ENCODE data around the gene DNAL1. TPM values are rescaled to one million over a fixed set of nuclear protein-coding genes. Genes with fewer than 3 reads are reported as not detected.
"Not testable (repeated sequence)": the region's sequence is repeated elsewhere in the genome, so short reads cannot be mapped to it uniquely, and the experiment has no call there.

The DNAL1 gene
- total RNA-seq, 2 donors from 2014 or later, result 8.1 to 8.3 TPM

DNA sequence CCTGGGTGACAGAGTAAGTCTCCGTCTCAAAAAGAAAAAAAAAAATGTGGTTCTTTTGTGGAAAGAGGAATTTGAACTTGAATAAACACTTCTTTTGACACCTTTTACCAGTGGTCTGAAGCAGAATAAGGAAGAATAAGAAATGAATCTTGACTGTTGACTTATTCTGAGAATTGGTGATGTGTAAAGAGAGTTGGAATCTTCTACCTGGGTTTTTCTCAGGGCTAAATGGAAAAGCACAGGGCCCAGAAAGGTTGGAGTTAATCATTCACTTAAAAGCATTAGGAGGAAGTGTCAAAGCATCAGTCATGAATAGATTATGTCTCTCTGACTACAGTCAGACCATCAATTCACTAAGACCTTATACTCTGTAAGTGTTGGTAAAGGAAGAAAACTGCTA, 55.5 kb downstream of the DNAL1 start:
- no peaks in the 10 kb centered on the region for H3K4me1 ChIP-seq
- TF ChIP-seq, protein P1, sequence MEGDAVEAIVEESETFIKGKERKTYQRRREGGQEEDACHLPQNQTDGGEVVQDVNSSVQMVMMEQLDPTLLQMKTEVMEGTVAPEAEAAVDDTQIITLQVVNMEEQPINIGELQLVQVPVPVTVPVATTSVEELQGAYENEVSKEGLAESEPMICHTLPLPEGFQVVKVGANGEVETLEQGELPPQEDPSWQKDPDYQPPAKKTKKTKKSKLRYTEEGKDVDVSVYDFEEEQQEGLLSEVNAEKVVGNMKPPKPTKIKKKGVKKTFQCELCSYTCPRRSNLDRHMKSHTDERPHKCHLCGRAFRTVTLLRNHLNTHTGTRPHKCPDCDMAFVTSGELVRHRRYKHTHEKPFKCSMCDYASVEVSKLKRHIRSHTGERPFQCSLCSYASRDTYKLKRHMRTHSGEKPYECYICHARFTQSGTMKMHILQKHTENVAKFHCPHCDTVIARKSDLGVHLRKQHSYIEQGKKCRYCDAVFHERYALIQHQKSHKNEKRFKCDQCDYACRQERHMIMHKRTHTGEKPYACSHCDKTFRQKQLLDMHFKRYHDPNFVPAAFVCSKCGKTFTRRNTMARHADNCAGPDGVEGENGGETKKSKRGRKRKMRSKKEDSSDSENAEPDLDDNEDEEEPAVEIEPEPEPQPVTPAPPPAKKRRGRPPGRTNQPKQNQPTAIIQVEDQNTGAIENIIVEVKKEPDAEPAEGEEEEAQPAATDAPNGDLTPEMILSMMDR (IDR thresholded peaks at IDR 0.05), result no peak
- H3K4me3 ChIP-seq, result no peak overlapping the region
- H3K27me3 ChIP-seq, result no peaks in the 10 kb centered on the region
- H3K9me3 ChIP-seq, result no peaks in the 10 kb centered on the region
- no peak overlapping the region for H3K9ac ChIP-seq (ENCODE audit: low read depth in 2 of 2, low read length in 2 of 2)
- no peak for DNase-seq
- no peaks in the 10 kb centered on the region for H3K36me3 ChIP-seq
- intact Hi-C loops (cut with DNase I), result no loop called here
- H3K27ac ChIP-seq, result no peak overlapping the region

DNA sequence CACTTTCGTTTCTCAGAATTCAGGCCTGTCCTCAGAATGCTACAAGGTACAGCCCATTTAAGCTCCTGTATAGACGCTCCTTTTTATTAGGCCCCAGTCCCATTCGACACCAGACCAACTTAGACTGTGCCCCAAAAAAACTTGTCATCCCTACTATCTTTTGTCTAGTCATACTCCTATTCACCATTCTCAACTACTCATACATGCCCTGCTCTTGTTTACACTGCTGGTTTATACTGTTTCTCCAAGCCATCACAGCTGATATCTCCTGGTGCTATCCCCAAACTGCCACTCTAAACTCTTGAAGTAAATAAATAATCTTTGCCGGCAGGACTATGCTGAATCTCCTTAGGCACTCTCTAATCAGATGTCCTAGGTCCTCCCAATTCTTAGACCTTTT, 63.3 kb downstream of the DNAL1 start:
- H3K27me3 ChIP-seq; H3K36me3 ChIP-seq; intact Hi-C loops (cut with DNase I); H3K27ac ChIP-seq; DNase-seq; H3K9me3 ChIP-seq; H3K4me1 ChIP-seq; H3K4me3 ChIP-seq; H3K9ac ChIP-seq (ENCODE audit: low read depth in 2 of 2, low read length in 2 of 2): not testable (repeated sequence)

DNA sequence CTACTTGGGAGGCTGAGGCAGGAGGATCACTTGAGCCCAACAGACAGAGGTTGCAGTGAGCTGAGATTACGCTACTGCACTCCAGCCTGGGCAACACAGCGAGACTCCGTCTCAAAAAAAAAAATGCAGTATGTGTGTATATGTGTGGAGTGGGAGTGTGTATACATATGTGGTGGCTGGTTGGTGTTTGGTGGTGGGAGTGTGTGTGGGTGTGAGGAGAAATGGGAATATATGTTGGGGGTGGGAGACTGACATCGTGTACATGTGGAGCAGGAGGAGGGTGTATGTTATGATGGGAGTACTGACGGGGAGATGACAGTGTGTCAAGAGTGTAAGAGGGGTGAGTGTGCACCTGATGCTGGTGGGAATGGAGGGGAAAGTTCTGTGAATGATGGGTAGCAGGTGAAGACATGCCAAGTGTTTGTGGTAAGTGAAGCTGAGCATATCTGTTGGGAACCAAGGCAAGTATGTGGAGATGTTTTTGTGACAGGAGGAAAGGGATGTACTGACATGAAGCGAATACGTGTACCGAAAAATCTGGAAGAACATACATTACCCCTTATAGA, 65.2 kb downstream of the DNAL1 start:
- no peaks in the 10 kb centered on the region for H3K4me1 ChIP-seq
- TF ChIP-seq, protein P1 (IDR thresholded peaks at IDR 0.05), result no peak
- intact Hi-C loops (cut with DNase I), result loop anchor here (10.0 kb wide), 1 partner anchor 65 kb away; the partner anchor contains the start of gene DNAL1

DNA sequence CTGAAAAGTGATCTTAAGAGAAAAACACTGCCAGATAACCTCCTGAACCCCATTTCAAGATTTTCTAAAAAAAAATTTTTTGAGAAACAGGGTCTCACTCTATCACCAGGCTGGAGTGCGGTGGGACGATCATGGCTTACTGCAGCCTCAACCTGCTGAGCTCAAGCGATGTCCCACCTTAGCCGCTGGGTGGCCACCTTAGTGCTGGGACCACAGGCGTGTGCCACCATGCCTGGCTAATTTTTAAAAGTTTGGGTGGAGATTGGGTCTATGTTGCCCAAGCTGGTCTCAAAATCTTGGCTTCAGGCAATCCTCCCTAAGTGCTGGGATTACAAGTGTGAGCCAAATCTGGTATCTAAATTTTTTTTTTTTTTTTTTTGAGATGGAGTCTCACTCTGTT, 66.0 kb downstream of the DNAL1 start:
- Histone ChIP-seq H3K36me3 (no peaks in the 10 kb centered on the region), H3K27ac (no peak overlapping the region), H3K9ac (ENCODE audit: low read depth in 2 of 2, low read length in 2 of 2) (no peak overlapping the region), H3K4me3 (no peak overlapping the region), H3K9me3 (no peaks in the 10 kb centered on the region), H3K27me3 (no peaks in the 10 kb centered on the region), H3K4me1 (no peaks in the 10 kb centered on the region)
- TF ChIP-seq, protein P1 (IDR thresholded peaks at IDR 0.05), result no peak
- intact Hi-C loops (cut with DNase I), result loop anchor here (10.0 kb wide), 1 partner anchor 66 kb away; the partner anchor contains the start of gene DNAL1
- no peak for DNase-seq

More for the DNA sequence above, 65.2 kb downstream of the DNAL1 start:
- H3K4me3 ChIP-seq, result no peak overlapping the region
- H3K27me3 ChIP-seq, result no peaks in the 10 kb centered on the region
- H3K9me3 ChIP-seq, result no peaks in the 10 kb centered on the region
- no peak for DNase-seq
- no peaks in the 10 kb centered on the region for H3K36me3 ChIP-seq
- no peak overlapping the region for H3K9ac ChIP-seq (ENCODE audit: low read depth in 2 of 2, low read length in 2 of 2)
- H3K27ac ChIP-seq, result no peak overlapping the region

DNA sequence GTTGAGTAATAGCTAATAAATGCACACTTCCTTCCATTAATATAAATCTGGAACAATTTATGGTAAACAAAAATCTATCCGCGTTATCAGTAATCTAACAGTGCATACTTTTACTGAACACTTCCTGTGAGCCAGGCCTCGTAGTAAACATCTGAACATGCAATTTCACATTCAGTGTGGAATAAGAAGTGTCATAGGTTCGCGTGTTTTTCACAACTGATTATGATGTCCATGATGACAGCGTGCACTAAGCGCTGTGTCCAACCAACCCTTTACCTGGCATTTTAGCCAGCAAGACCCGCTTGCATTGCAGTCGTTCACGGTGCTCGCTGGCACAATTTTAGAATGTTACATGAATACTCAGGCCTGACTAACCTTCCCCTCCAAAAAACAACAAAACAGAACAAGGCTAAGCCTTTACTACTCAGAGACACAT, 67.3 kb downstream of the DNAL1 start:
- Histone ChIP-seq H3K36me3 (no peaks in the 10 kb centered on the region), H3K9me3 (no peaks in the 10 kb centered on the region), H3K4me3 (peak overlapping the region; percentile 87), H3K27me3 (no peaks in the 10 kb centered on the region), H3K4me1 (no peaks in the 10 kb centered on the region), H3K9ac (ENCODE audit: low read depth in 2 of 2, low read length in 2 of 2) (peak overlapping the region; percentile 37 to 80), H3K27ac (peak overlapping the region; percentile 96)
- TF ChIP-seq, protein P1 (IDR thresholded peaks at IDR 0.05), result no peak
- intact Hi-C loops (cut with DNase I), result loop anchor here (10.0 kb wide), 1 partner anchor 67 kb away; the partner anchor contains the start of gene DNAL1
- DNase-seq, result no peak

DNA sequence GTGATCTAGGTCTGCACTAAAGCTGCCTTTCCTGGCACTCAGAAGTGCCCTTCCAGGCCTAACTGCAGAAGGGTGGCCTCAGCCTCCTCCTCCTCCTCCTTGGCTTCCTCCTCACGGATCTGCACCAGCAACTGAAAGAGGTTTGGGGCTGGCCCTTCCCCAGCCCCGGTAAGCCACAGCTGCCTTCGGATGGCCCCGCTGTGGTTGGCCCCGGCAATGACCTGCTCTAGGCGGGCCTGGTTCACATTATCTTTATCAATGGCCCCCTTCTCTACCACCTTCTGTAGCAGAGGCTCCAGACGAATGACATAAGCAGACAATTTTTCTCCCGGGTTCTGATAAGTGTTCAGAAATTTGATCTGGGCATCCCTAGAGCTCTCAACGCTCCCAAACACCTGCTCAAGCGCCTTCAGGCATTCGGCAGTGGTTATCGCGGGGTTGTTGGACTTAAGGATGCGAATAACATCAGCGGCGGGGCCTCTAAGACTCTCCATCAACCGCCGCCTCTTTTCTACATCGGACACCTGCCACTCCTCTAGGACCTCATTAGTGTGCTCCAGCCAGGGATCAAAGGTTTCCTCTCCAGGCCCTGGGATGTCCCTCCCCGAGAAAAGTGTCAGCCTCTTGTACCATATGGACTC, 67.9 kb downstream of the DNAL1 start:
- no peaks in the 10 kb centered on the region for H3K4me1 ChIP-seq
- H3K36me3 ChIP-seq, result no peaks in the 10 kb centered on the region
- TF ChIP-seq, protein P1 (IDR thresholded peaks at IDR 0.05), result no peak
- H3K4me3 ChIP-seq, result peak overlapping the region; percentile 87
- no peaks in the 10 kb centered on the region for H3K27me3 ChIP-seq
- peak overlapping the region; percentile 37 to 80 for H3K9ac ChIP-seq (ENCODE audit: low read depth in 2 of 2, low read length in 2 of 2)
- intact Hi-C loops (cut with DNase I), result loop anchor here (10.0 kb wide), 1 partner anchor 68 kb away; the partner anchor contains the start of gene DNAL1
- peak overlapping the region; percentile 96 for H3K27ac ChIP-seq
- DNase-seq, result peak; percentile 25
- H3K9me3 ChIP-seq, result no peaks in the 10 kb centered on the region

All from colonic mucosa (tissue), 4 donors.